HUES6 (cell line): ENCODE data around the gene TRMT44.

Source experiments
- H3K27ac ChIP-seq: 2 replicates; pipeline ENCODE4 v1.7.0; 2013; ENCODE audit warnings: low read depth, mild to moderate bottlenecking, low read length, inconsistent platforms
- H3K27me3 ChIP-seq: 2 replicates; pipeline ENCODE4 v1.6.1; 2013; ENCODE audit warnings: low read length; ENCODE audit not compliant: control insufficient read depth, insufficient read depth
- H3K36me3 ChIP-seq: 2 replicates; pipeline ENCODE4 v1.6.1; 2013; ENCODE audit warnings: low read length; ENCODE audit not compliant: control insufficient read depth, insufficient read depth
- H3K4me1 ChIP-seq: 2 replicates; pipeline ENCODE4 v1.6.1; 2013; ENCODE audit warnings: low read length; ENCODE audit not compliant: control insufficient read depth, insufficient read depth
- H3K4me3 ChIP-seq: 2 replicates; pipeline ENCODE4 v1.5.1; 2013; ENCODE audit warnings: low read depth, low read length
- H3K9ac ChIP-seq: one replicate; pipeline ENCODE4 v1.6.1; 2013; ENCODE audit warnings: mild to moderate bottlenecking, low read length
- H3K9me3 ChIP-seq: 2 replicates; pipeline ENCODE4 v1.6.1; 2013; ENCODE audit warnings: low read depth, low read length; ENCODE audit not compliant: control insufficient read depth, insufficient read depth

The TRMT44 gene

GRCh38 chr4:8459867-8460445 is 19.4 kb downstream of the TRMT44 start:
- H3K36me3 ChIP-seq: peaks cover 49% of the 10 kb centered on the region
- H3K27me3 ChIP-seq: no peaks in the 10 kb centered on the region
- H3K9ac ChIP-seq: no peak overlapping the region
- H3K4me1 ChIP-seq: no peaks in the 10 kb centered on the region; the same call in 1 of the 2 replicates
- H3K9me3 ChIP-seq: no peaks in the 10 kb centered on the region
- H3K4me3 ChIP-seq: no peak overlapping the region
- H3K27ac ChIP-seq: no peak overlapping the region

DNA sequence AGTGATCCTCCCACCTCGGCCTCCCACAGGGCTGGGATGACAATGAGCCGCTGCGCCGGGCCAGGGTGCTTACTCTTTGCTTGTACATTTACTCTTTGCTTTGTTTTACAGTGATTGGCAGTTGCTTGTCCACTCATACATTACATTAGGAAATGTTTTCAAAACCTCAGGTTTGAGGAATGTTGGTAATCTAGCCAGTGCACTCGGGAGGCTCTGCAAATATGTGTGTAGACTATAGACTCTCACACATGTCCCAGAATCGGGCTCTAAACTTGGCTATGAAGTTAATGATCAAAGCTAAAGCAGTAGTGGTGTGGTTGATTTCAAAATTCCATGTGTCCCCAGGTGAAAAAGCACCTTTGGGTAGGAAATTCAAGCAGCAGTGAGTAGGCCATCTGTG is 20.5 kb downstream of the TRMT44 start:
- no peaks in the 10 kb centered on the region for H3K9me3 ChIP-seq
- H3K27ac ChIP-seq: no peak overlapping the region
- H3K27me3 ChIP-seq: no peaks in the 10 kb centered on the region
- H3K4me3 ChIP-seq: no peak overlapping the region
- no peak overlapping the region for H3K9ac ChIP-seq
- H3K36me3 ChIP-seq: peaks cover 50% of the 10 kb centered on the region
- H3K4me1 ChIP-seq: no peaks in the 10 kb centered on the region; the same call in 1 of the 2 replicates

DNA sequence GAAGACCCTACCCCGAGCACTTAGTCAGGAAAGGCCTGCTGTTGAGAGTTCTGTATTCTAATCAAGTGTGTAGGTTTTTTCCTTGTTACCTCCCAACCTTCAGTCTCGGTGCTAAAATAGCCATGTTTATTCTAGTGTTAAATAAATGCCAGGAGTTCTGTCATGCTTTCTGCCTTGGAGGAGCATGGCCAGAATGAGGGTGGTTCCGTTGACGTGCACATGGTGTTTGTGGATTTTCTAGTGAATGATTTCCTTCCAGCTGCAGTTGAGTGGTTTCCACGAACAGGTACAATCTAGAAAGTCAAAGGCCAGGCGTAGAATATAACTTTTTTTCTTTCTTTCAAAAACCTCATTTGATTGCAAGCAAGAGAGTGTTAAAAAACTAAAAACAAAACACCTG is 21.0 kb downstream of the TRMT44 start:
- H3K27ac ChIP-seq: no peak overlapping the region
- peaks cover 53% of the 10 kb centered on the region for H3K36me3 ChIP-seq
- H3K4me3 ChIP-seq: no peak overlapping the region

DNA sequence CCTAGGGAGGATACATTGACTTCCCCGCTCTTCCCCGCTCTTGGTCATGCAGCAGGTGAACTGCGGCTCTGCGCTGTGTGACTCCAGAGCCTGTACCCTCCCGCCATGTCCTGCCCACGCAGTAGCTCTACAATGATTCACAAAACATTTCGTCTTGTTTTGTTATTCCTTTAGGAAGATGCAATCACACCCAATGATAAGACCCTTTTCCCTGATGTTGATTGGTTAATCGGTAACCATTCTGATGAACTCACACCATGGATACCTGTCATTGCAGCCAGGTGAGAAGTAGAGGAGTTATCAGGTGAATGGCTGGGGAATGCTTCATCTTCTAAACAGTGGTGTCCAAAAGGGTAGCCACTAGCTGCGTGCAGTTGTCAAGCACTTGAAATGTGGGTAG is 23.2 kb downstream of the TRMT44 start:
- Histone ChIP-seq H3K27me3 (no peaks in the 10 kb centered on the region), H3K36me3 (peaks cover 55% of the 10 kb centered on the region), H3K4me1 (peaks cover under 1% of the 10 kb centered on the region), H3K4me3 (no peak overlapping the region), H3K9ac (no peak overlapping the region), H3K27ac (no peak overlapping the region), H3K9me3 (no peaks in the 10 kb centered on the region)

More for the DNA sequence above, 21.0 kb downstream of the TRMT44 start:
- Histone ChIP-seq H3K4me1 (no peaks in the 10 kb centered on the region; the same call in 1 of the 2 replicates), H3K9me3 (no peaks in the 10 kb centered on the region), H3K9ac (no peak overlapping the region), H3K27me3 (no peaks in the 10 kb centered on the region)

DNA sequence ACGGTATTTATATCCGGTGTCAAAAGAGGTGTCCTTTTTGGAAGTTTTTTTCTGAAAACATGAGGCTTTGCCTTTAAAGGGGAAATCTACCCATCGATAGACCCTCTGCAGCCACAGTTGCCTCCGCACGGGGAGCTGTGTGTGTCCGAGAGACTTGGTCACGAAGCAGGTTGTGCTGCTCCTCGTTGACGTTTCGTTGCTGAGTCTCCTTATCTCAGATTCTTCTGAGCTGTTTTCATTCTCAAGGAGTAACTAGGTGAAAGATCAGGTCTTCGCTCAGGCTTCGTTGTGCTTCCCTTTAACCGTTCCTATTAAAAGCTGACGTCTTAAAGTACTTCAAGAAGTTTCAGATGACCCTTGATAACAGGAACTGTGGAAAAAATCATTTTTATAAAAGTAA is 23.8 kb downstream of the TRMT44 start:
- H3K36me3 ChIP-seq: peaks cover 59% of the 10 kb centered on the region
- no peak overlapping the region for H3K4me3 ChIP-seq
- H3K4me1 ChIP-seq: peaks cover 6% of the 10 kb centered on the region
- H3K9me3 ChIP-seq: no peaks in the 10 kb centered on the region
- H3K27me3 ChIP-seq: no peaks in the 10 kb centered on the region
- no peak overlapping the region for H3K27ac ChIP-seq
- H3K9ac ChIP-seq: no peak overlapping the region

DNA sequence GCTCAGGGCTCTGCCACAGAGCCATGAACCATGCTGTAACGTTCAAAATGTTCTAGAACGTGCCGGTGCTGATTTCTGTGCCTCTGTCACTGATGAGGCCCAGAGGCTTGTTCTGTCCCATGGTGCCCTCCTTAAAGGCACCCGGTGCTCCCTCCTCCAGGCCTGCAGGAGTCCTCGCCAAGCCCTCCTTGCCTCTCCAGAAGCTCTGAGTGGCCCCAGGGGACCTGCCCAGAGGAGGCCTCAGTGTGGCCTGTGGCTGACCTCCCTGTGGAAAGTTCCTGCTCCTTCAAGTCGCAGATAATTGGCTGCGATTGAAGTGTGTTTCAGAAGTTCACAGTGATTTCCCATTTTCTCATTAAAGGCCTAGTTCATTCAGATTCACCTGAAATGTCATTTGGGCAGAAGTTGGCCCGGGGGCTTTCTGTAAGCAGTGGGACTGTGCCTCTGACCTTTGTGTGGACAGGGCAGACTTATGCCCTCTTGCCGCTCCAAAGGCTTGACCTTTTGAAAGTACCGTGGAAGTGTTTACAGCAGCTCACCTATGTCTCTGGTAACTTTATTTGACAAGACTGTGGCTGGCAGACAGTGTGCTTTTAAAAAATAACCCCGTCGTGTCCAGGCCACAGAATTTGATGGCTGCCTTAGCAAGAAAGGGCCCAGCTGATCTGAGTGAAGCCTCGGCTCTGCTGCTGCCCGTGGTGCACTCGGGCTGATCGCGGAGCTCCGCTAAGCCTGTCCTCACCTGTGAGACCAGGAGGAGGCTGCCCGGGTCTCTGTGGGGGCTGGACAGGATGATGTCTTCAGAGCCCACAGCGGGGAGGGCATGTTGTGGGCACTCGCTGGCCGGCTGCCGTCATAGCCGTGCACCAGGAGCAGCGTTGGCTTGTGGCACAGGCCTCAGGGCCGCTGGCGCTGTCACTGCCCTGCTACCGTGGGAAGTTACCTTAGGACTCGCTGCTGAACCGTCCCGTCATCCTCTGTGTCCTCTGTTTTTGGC is 25.3 kb downstream of the TRMT44 start:
- H3K27me3 ChIP-seq: no peaks in the 10 kb centered on the region
- no peaks in the 10 kb centered on the region for H3K9me3 ChIP-seq
- H3K4me1 ChIP-seq: peaks cover 6% of the 10 kb centered on the region
- no peak overlapping the region for H3K9ac ChIP-seq
- H3K36me3 ChIP-seq: peaks cover 62% of the 10 kb centered on the region
- no peak overlapping the region for H3K27ac ChIP-seq
- no peak overlapping the region for H3K4me3 ChIP-seq

- peaks cover 7% of the 10 kb centered on the region for H3K4me1 ChIP-seq
- no peak overlapping the region for H3K27ac ChIP-seq
- H3K36me3 ChIP-seq: peaks cover 60% of the 10 kb centered on the region
- H3K4me3 ChIP-seq: no peak overlapping the region
- no peaks in the 10 kb centered on the region for H3K9me3 ChIP-seq
- no peaks in the 10 kb centered on the region for H3K27me3 ChIP-seq
- H3K9ac ChIP-seq: no peak overlapping the region
These were observed 26.4 kb downstream of the TRMT44 start for GRCh38 chr4:8467016-8467415.

DNA sequence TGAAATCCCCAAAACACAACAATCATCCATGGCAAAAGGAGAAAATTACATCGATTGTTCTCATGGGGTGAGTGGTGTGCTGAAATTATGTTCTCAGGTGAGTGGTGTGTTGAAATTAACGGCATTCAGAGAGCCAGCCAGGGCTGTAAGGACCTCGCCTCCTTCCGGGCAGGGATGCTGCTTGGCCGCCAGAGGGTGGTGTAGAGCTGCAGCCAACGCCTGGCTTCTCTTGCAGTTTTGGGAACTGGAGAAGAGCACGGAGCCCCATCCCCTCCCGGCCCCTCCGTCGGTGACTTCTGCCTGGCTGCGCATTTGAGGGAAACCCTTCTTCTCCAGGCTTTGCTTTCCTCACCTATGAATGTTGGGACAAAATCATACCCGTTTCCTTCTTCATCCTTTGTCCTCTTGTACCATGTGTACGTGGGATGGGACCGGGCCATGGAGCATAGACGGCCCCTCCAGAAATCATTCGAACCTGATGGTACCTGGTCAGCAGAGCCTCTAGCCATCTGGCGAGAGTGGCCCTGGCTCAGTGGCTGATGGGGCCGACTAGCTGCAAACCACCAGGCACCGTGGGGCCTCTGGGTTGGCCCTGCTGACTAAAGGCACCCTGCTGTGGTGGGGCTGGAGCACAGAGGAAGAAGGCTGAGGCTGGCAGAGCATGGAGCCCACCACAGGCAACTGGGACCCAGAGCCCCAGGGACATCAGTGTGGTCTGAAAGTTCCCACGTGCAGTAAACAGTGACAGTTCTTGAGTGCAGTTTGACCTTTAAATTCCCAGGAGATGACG is 28.4 kb downstream of the TRMT44 start:
- no peak overlapping the region for H3K9ac ChIP-seq
- peaks cover 56% of the 10 kb centered on the region for H3K36me3 ChIP-seq
- no peak overlapping the region for H3K4me3 ChIP-seq

GRCh38 chr4:8469550-8469949 is 29.0 kb downstream of the TRMT44 start:
- Histone ChIP-seq H3K27me3 (no peaks in the 10 kb centered on the region), H3K9ac (no peak overlapping the region), H3K4me3 (no peak overlapping the region), H3K4me1 (peaks cover 17% of the 10 kb centered on the region; the same call in 1 of the 2 replicates), H3K36me3 (peaks cover 55% of the 10 kb centered on the region), H3K27ac (no peak overlapping the region), H3K9me3 (no peaks in the 10 kb centered on the region)

More for the DNA sequence above, 28.4 kb downstream of the TRMT44 start:
- H3K4me1 ChIP-seq: peaks cover 17% of the 10 kb centered on the region; the same call in 1 of the 2 replicates
- H3K9me3 ChIP-seq: no peaks in the 10 kb centered on the region
- H3K27ac ChIP-seq: no peak overlapping the region
- no peaks in the 10 kb centered on the region for H3K27me3 ChIP-seq

- H3K9me3 ChIP-seq: no peaks in the 10 kb centered on the region
- H3K4me1 ChIP-seq: peaks cover 17% of the 10 kb centered on the region; the same call in 1 of the 2 replicates
- no peak overlapping the region for H3K9ac ChIP-seq
- no peak overlapping the region for H3K27ac ChIP-seq
- H3K36me3 ChIP-seq: peaks cover 55% of the 10 kb centered on the region
- no peaks in the 10 kb centered on the region for H3K27me3 ChIP-seq
- H3K4me3 ChIP-seq: no peak overlapping the region
These were observed 30.0 kb downstream of the TRMT44 start for GRCh38 chr4:8470451-8471024.
